ENCODE measurements around the gene NDUFV3.

NDUFV3 gene

GRCh38 chr21:42850866-42851391, 42.2 kb upstream of the NDUFV3 start:
- peaks cover 82% of the 10 kb centered on the region for H3K36me3 ChIP-seq (ENCODE audit: control insufficient read depth, insufficient read depth, low read length)
- no peak overlapping the region for H3K9ac ChIP-seq (ENCODE audit: low read depth, low read length)
- no peaks in the 10 kb centered on the region for H3K9me3 ChIP-seq (ENCODE audit: control insufficient read depth, insufficient read depth, low read length)
- no peak overlapping the region for H3K4me3 ChIP-seq (ENCODE audit: low read depth, low read length)
- no peaks in the 10 kb centered on the region for H3K27me3 ChIP-seq (ENCODE audit: control insufficient read depth, insufficient read depth, low read length)
- no peaks in the 10 kb centered on the region for H3K4me1 ChIP-seq (ENCODE audit: control insufficient read depth, insufficient read depth, low read length)

DNA sequence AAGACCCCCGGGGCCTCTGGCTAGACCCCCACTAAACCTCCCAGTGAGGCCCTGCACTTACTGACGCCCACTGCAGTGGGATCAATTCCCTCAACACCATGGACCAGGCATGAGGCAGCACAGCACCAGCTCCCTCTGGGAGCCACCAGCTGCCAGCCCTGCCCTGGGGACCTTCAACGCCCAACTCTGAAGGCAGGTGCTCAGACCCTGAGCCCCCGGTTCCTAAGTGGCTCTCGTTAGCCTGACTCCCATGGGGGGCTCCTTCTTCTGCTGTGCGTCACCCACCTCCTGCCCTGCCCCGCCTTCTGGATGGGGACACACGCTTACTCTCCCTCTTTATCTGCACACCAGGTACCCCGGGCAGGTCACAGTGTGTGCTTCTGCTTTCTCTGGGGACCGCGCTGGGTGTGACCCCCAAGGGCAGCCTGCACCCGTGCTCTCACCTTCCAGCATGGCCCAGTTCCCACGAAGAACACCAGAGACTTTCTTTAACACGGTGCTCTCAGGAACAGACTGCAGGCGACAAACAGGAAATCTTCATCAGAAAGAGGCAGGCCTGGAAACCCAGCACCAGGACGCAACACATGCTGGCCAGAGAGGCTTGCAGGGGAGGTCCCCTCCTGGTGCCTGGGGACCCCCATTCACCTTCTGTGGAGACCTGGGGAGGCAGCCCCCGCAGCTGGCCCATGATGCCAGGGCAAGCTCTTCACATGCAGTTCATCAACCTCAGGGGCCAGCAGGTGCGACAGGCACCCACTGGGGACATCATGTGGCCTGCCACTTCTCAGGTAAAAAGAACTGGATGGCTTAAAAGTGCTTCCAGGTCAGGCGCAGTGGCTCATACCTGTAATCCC, 41.1 kb upstream of the NDUFV3 start:
- H3K9ac ChIP-seq (ENCODE audit: low read depth, low read length), result no peak overlapping the region

DNA sequence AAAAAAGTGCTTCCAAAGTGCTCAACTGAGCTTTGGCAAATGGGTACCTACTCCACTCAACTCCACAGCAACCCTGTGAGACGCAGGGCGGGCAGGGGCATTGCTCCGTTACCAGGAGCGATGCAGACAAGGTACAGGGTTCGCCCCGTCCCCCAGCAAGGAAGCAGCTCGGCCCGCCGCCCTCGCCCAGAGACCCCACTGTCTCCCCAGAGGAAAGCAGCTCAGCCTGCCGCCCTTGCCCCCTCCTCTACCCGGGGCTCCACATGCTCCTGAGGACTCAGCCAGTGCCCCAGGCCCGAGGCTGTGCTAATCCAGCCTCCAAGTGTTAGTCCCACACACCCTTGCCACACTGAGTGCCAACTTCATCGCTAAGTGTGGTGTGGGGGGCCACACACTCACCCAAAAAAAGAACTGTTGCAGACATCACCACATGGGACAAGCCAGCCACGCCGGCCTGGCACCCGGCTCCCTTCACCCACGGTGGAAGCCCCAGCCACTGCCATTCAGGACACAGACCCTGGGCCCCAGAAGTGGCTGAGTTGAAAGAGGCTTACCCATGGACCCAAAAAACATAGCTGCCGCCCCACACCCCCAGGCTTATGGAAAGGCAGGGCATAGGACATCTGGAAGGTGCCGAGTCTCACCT, 40.1 kb upstream of the NDUFV3 start:
- peaks cover 81% of the 10 kb centered on the region for H3K36me3 ChIP-seq (ENCODE audit: control insufficient read depth, insufficient read depth, low read length)

More for the DNA sequence above, 41.1 kb upstream of the NDUFV3 start:
- no peaks in the 10 kb centered on the region for H3K9me3 ChIP-seq (ENCODE audit: control insufficient read depth, insufficient read depth, low read length)
- no peaks in the 10 kb centered on the region for H3K4me1 ChIP-seq (ENCODE audit: control insufficient read depth, insufficient read depth, low read length)
- H3K4me3 ChIP-seq (ENCODE audit: low read depth, low read length), result no peak overlapping the region
- H3K36me3 ChIP-seq (ENCODE audit: control insufficient read depth, insufficient read depth, low read length), result peaks cover 85% of the 10 kb centered on the region
- no peaks in the 10 kb centered on the region for H3K27me3 ChIP-seq (ENCODE audit: control insufficient read depth, insufficient read depth, low read length)

GRCh38 chr21:42853621-42854020, 39.5 kb upstream of the NDUFV3 start:
- Histone ChIP-seq H3K9ac (ENCODE audit: low read depth, low read length) (no peak overlapping the region), H3K4me1 (ENCODE audit: control insufficient read depth, insufficient read depth, low read length) (no peaks in the 10 kb centered on the region), H3K36me3 (ENCODE audit: control insufficient read depth, insufficient read depth, low read length) (peaks cover 85% of the 10 kb centered on the region), H3K9me3 (ENCODE audit: control insufficient read depth, insufficient read depth, low read length) (no peaks in the 10 kb centered on the region), H3K4me3 (ENCODE audit: low read depth, low read length) (no peak overlapping the region), H3K27me3 (ENCODE audit: control insufficient read depth, insufficient read depth, low read length) (no peaks in the 10 kb centered on the region)

More for the DNA sequence above, 40.1 kb upstream of the NDUFV3 start:
- H3K4me1 ChIP-seq (ENCODE audit: control insufficient read depth, insufficient read depth, low read length), result no peaks in the 10 kb centered on the region
- no peak overlapping the region for H3K9ac ChIP-seq (ENCODE audit: low read depth, low read length)
- no peak overlapping the region for H3K4me3 ChIP-seq (ENCODE audit: low read depth, low read length)
- H3K9me3 ChIP-seq (ENCODE audit: control insufficient read depth, insufficient read depth, low read length), result no peaks in the 10 kb centered on the region
- H3K27me3 ChIP-seq (ENCODE audit: control insufficient read depth, insufficient read depth, low read length), result no peaks in the 10 kb centered on the region

- Histone ChIP-seq H3K36me3 (ENCODE audit: control insufficient read depth, insufficient read depth, low read length) (peaks cover 86% of the 10 kb centered on the region), H3K9me3 (ENCODE audit: control insufficient read depth, insufficient read depth, low read length) (no peaks in the 10 kb centered on the region), H3K27me3 (ENCODE audit: control insufficient read depth, insufficient read depth, low read length) (no peaks in the 10 kb centered on the region), H3K9ac (ENCODE audit: low read depth, low read length) (no peak overlapping the region), H3K4me1 (ENCODE audit: control insufficient read depth, insufficient read depth, low read length) (no peaks in the 10 kb centered on the region), H3K4me3 (ENCODE audit: low read depth, low read length) (no peak overlapping the region)
Observed at GRCh38 chr21:42854246-42855010, 38.7 kb upstream of the NDUFV3 start.

DNA sequence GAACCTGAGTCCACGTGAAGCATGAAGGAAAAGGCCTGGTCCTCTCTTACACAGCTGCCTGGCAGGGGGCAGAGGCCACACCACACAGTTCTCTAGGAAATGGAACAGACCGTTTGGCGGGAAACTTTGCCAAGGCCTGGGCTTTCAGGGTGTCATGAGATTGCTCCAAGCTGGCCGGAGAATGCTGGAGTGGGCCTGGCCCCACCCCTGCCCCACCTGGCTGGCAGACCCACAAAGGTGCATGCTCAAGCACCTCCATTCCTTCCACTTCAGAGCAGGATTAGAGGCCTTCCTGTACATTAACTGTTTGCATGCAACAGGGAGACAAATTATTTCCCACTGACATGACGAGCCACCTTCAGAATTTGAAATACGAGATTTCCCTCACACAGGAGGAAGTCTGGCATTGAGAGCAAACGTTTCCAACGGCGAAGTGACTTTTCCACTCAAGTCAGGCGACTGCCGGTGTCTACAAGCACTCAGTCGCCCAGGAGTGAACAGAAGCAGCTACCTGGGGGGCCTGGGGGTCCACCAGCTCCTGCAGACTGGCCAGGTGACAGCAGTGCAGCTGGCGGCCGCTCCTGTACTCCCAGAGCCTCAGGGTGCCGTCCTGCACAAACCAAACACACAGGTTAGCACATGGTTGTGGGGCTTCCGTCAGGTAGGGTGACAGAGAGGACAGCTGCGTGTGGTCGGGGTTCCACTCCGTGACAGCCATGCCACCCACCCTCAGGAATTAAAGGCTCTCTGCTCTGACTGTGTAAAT, 37.8 kb upstream of the NDUFV3 start:
- no peaks in the 10 kb centered on the region for H3K4me1 ChIP-seq (ENCODE audit: control insufficient read depth, insufficient read depth, low read length)
- H3K9ac ChIP-seq (ENCODE audit: low read depth, low read length), result no peak overlapping the region
- H3K36me3 ChIP-seq (ENCODE audit: control insufficient read depth, insufficient read depth, low read length), result peaks cover 85% of the 10 kb centered on the region
- no peaks in the 10 kb centered on the region for H3K9me3 ChIP-seq (ENCODE audit: control insufficient read depth, insufficient read depth, low read length)
- H3K4me3 ChIP-seq (ENCODE audit: low read depth, low read length), result no peak overlapping the region
- H3K27me3 ChIP-seq (ENCODE audit: control insufficient read depth, insufficient read depth, low read length), result no peaks in the 10 kb centered on the region

DNA sequence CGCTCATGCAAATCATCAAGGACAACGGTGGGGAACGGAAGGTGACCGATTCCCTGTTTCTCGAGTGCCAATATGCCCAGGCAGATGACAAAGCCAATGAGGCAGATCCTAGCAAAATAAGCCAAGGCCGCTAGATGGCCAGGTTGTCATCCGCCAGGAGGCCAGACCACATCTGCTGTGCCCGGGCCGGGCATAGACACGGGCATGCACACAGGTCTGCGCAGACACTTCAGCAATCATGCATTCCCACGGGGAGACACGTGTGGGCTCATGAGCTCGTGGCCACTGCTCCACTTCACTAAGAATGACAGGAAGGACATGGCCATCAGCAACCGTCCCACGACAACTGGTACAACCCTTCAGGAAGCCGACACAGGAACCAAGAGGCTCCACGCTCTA, 37.2 kb upstream of the NDUFV3 start:
- Histone ChIP-seq H3K36me3 (ENCODE audit: control insufficient read depth, insufficient read depth, low read length) (peaks cover 82% of the 10 kb centered on the region), H3K9me3 (ENCODE audit: control insufficient read depth, insufficient read depth, low read length) (no peaks in the 10 kb centered on the region), H3K4me3 (ENCODE audit: low read depth, low read length) (no peak overlapping the region), H3K4me1 (ENCODE audit: control insufficient read depth, insufficient read depth, low read length) (no peaks in the 10 kb centered on the region), H3K9ac (ENCODE audit: low read depth, low read length) (no peak overlapping the region), H3K27me3 (ENCODE audit: control insufficient read depth, insufficient read depth, low read length) (no peaks in the 10 kb centered on the region)

- Histone ChIP-seq H3K9me3 (ENCODE audit: control insufficient read depth, insufficient read depth, low read length) (no peaks in the 10 kb centered on the region), H3K4me1 (ENCODE audit: control insufficient read depth, insufficient read depth, low read length) (no peaks in the 10 kb centered on the region), H3K9ac (ENCODE audit: low read depth, low read length) (no peak overlapping the region), H3K27me3 (ENCODE audit: control insufficient read depth, insufficient read depth, low read length) (no peaks in the 10 kb centered on the region), H3K36me3 (ENCODE audit: control insufficient read depth, insufficient read depth, low read length) (peaks cover 77% of the 10 kb centered on the region), H3K4me3 (ENCODE audit: low read depth, low read length) (no peak overlapping the region)
Observed at GRCh38 chr21:42857216-42857615, 35.9 kb upstream of the NDUFV3 start.

DNA sequence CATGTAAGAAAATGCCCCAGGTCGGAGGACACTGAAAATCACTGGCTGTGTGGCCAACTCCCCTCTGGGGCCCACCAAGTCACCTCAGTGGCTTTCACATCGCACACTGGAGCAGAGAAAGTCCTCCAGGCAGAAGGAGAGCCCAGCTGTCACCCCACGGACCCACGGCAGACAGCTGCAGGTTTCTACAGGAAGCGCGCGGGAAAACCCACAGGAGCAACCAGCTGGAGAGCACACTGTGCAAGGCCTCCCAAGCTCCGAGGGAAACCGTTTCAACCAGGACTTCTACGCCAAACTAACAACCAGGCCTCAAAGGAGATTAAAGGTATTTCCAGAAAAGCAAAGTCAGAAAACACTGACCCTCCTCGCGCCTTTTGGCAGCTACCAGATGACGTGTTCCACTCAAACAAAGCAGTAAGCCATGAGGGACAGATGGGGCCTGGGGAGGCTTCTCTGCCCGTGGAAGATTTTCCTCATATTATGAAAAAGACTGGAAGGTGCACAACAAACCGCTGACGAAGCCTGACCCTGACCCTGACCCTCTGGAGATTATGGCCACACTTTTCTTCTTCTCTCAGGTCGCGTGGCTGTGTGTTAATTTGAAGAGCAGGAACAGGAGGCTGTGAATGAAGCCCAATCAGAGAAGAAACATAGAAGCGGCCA, 34.8 kb upstream of the NDUFV3 start:
- H3K27me3 ChIP-seq (ENCODE audit: control insufficient read depth, insufficient read depth, low read length), result no peaks in the 10 kb centered on the region
- no peak overlapping the region for H3K9ac ChIP-seq (ENCODE audit: low read depth, low read length)
- peaks cover 80% of the 10 kb centered on the region for H3K36me3 ChIP-seq (ENCODE audit: control insufficient read depth, insufficient read depth, low read length)
- H3K9me3 ChIP-seq (ENCODE audit: control insufficient read depth, insufficient read depth, low read length), result no peaks in the 10 kb centered on the region
- H3K4me1 ChIP-seq (ENCODE audit: control insufficient read depth, insufficient read depth, low read length), result no peaks in the 10 kb centered on the region
- no peak overlapping the region for H3K4me3 ChIP-seq (ENCODE audit: low read depth, low read length)

DNA sequence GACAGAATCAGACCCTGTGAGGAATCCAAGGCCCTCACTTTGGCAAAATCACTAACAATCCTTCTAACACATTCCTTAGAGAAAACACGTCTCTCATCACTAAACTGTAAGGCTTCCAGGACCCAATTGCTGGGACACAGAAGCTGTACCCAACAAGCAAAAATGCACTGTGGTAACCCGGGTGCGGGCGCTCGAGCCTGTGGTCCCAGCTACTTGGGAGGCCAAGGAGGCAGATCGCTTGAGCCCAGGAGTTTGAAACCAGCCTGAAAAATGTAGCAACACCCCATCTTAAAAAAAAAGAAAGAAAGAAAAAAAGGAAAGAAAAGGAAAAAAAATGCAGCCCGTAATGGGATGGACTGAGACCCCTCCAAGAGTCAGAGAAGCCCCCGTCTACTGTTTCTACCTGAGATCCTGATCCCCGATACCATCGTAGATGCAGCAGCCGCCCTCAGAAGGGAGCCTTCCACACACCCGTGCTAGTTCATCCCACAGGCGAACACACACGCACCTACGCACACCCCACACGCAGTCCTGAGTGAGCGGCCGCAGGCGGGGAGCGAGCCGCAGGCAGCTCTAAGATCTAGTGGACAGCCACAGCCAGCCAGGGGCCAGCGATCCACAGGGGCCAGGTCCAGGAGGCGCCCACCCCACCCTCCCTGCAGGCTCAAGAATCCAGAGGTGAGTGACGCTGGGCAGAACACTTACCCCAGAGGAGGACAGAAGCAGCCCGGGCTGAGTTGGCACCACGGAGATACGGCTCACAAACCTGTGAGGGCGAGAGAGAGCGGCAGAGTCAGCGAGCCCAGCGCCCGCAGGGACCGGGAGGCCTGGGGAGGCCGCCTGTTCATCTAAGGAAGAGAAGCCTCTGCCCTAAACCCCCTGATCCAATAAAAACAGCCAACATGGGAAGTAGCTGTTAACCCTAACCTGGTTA, 33.9 kb upstream of the NDUFV3 start:
- Histone ChIP-seq H3K9ac (ENCODE audit: low read depth, low read length) (no peak overlapping the region), H3K36me3 (ENCODE audit: control insufficient read depth, insufficient read depth, low read length) (peaks cover 74% of the 10 kb centered on the region), H3K4me1 (ENCODE audit: control insufficient read depth, insufficient read depth, low read length) (no peaks in the 10 kb centered on the region), H3K27me3 (ENCODE audit: control insufficient read depth, insufficient read depth, low read length) (no peaks in the 10 kb centered on the region), H3K4me3 (ENCODE audit: low read depth, low read length) (no peak overlapping the region), H3K9me3 (ENCODE audit: control insufficient read depth, insufficient read depth, low read length) (no peaks in the 10 kb centered on the region)
